ENCODE results near the gene PANK1. TPM values are rescaled to one million over a fixed set of nuclear protein-coding genes. Genes with fewer than 3 reads are reported as not detected.

PANK1 gene
- total and polyA plus RNA-seq, 7 donors = 1.6 to 26.4 (median 6.1) TPM

- intact Hi-C loops (cut with DNase I) = loop anchor here (10.0 kb wide), 1 partner anchor 385 kb away; the partner anchor contains the start of gene LIPA
- Histone ChIP-seq H3K27ac (no peak overlapping the region), H3K36me3 (no peaks in the 10 kb centered on the region), H3K27me3 (no peaks in the 10 kb centered on the region), H3K4me3 (no peak overlapping the region), H3K4me1 (peaks cover 0 to 6% (median 5%) of the 10 kb centered on the region in 4 donors), H3K9me3 (no peaks in the 10 kb centered on the region)
- no peak for DNase-seq
- 23 to 72% methylated on average over 1 of the region's 1 CpG for WGBS, 2 donors
- TF ChIP-seq CTCF (IDR thresholded peaks at IDR 0.05) (no peak), POLR2AphosphoS5 (IDR thresholded peaks at IDR 0.05) (no peak), POLR2A (IDR thresholded peaks at IDR 0.05) (no peak), EP300 (IDR thresholded peaks at IDR 0.05) (no peak)
Observed at GRCh38 chr10:89640241-89640640, 4.8 kb downstream of the PANK1 start.

GRCh38 chr10:89639326-89639725 is 5.7 kb downstream of the PANK1 start:
- Histone ChIP-seq H3K27ac (no peak overlapping the region), H3K4me3 (no peak overlapping the region), H3K4me1 (peaks cover 0 to 6% (median 5%) of the 10 kb centered on the region in 4 donors), H3K36me3 (no peaks in the 10 kb centered on the region), H3K9me3 (no peaks in the 10 kb centered on the region), H3K27me3 (no peaks in the 10 kb centered on the region)
- intact Hi-C loops (cut with DNase I) = no loop called here
- 95 to 96% methylated on average over 2 of the region's 2 CpGs for WGBS, 2 donors
- DNase-seq = no peak
- TF ChIP-seq POLR2AphosphoS5 (IDR thresholded peaks at IDR 0.05) (no peak), CTCF (IDR thresholded peaks at IDR 0.05) (no peak)

DNA sequence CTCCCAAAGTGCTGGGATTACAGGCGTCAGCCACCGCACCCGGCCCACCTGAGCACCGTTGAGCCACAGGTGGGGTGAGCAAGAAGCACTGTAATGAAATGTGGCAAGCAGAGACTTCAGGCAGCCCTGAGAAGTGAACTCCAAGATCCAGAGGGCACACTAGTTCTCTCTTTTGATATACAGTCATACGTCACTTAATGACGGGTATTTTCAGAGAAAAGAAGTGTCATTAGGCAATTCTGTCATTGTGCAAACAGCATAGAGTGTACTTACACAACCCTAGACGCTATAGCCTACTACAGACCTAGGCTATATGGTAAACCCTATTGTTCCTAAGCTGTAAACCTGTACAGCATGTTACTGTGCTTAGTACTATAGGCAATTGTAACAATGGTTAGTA is 7.9 kb downstream of the PANK1 start:
- Histone ChIP-seq H3K36me3 (no peaks in the 10 kb centered on the region), H3K4me1 (no peaks in the 10 kb centered on the region), H3K9me3 (no peaks in the 10 kb centered on the region), H3K27me3 (no peaks in the 10 kb centered on the region), H3K4me3 (no peak overlapping the region), H3K27ac (no peak overlapping the region)
- 91 to 94% methylated on average over 7 of the region's 7 CpGs for WGBS, 2 donors
- TF ChIP-seq POLR2A (IDR thresholded peaks at IDR 0.05) (no peak), CTCF (IDR thresholded peaks at IDR 0.05) (no peak), POLR2AphosphoS5 (IDR thresholded peaks at IDR 0.05) (no peak), EP300 (IDR thresholded peaks at IDR 0.05) (no peak)
- DNase-seq = no peak
- intact Hi-C loops (cut with DNase I) = no loop called here

DNA sequence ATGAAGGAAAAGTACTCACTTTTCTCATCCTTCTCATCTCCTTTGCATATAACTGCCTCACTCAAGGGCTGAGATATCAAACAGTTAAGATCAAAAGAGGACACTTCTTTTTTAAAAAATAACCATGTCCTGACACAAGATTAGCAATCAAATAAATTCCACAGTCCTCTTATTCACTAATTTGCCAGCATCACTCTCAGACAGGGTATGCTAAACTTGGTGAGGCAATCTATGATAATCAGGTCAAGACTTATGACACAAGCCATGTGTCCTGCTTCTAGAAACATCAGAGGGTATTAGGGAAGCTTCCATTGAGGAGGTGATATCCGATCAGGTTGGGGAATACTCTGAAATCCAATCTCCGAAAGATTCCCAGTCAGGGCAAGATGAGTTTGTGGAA is 10.4 kb downstream of the PANK1 start:
- no peaks in the 10 kb centered on the region for H3K27me3 ChIP-seq
- no peak overlapping the region for H3K27ac ChIP-seq
- no peaks in the 10 kb centered on the region for H3K4me1 ChIP-seq
- H3K9me3 ChIP-seq = no peaks in the 10 kb centered on the region
- H3K36me3 ChIP-seq = no peaks in the 10 kb centered on the region
- TF ChIP-seq CTCF (IDR thresholded peaks at IDR 0.05) (no peak), EP300 (IDR thresholded peaks at IDR 0.05) (no peak), POLR2A (IDR thresholded peaks at IDR 0.05) (no peak), POLR2AphosphoS5 (IDR thresholded peaks at IDR 0.05) (no peak)
- no peak for DNase-seq
- WGBS, 2 donors = 99% methylated on average over 2 of the region's 2 CpGs
- no peak overlapping the region for H3K4me3 ChIP-seq
- intact Hi-C loops (cut with DNase I) = no loop called here

DNA sequence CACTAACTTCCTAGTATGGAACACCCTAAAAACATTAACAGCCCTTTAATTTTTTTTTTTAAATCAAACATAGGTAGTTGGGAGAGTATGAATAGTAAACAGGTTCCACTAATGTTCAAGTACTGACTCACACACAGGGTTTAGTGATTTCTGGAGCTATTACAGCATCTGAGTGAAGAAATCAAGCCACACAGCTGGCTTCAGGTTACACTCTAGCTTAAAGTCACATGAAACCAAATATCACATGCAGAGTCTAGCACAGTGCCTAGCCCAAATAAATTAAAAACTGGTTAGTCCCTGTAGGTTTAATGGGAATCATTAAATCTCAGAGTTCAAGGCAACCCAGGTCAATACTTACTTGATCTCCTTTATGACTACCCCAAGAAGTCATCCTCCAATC is 11.6 kb downstream of the PANK1 start:
- no peak overlapping the region for H3K4me3 ChIP-seq
- intact Hi-C loops (cut with DNase I) = no loop called here
- no peaks in the 10 kb centered on the region for H3K36me3 ChIP-seq
- H3K9me3 ChIP-seq = no peaks in the 10 kb centered on the region
- H3K27ac ChIP-seq = no peak overlapping the region
- TF ChIP-seq EP300 (IDR thresholded peaks at IDR 0.05) (no peak), CTCF (IDR thresholded peaks at IDR 0.05) (no peak), POLR2A (IDR thresholded peaks at IDR 0.05) (no peak), POLR2AphosphoS5 (IDR thresholded peaks at IDR 0.05) (no peak)
- no peak for DNase-seq
- no peaks in the 10 kb centered on the region for H3K27me3 ChIP-seq
- H3K4me1 ChIP-seq = no peaks in the 10 kb centered on the region
